OCI-LY7 (cell line): ENCODE data around the gene PRKG1. TPM values are rescaled to one million over a fixed set of nuclear protein-coding genes. Genes with fewer than 3 reads are reported as not detected.

Experiments
- BruUV-seq: library from RNA; stranded (reverse); fragments of 400-500 nt; replicated peaks from 2 replicates; lab custom pipeline; 2021; lab: Mats Ljungman, UMichigan
- CTCF ChIA-PET: fragments of 300-600 bp; sonication (Branson Sonifier 250); formaldehyde crosslinking; loops from one replicate; lab custom pipeline; 2022; ENCODE audit warnings: antibody characterized with exemption; ENCODE audit not compliant: unreplicated experiment; lab: Charles Lee
- POLR2A ChIA-PET: fragments of 300-600 bp; sonication (Branson Sonifier 250); formaldehyde crosslinking; loops from one replicate; lab custom pipeline; 2022; ENCODE audit warnings: antibody characterized with exemption; lab: Charles Lee
- DNase-seq: peaks from one replicate; pipeline ENCODE4 v3.0.0-alpha.2; 2015; ENCODE audit warnings: low spot score
- H2AFZ ChIP-seq: fragments of 200-600 bp; sonication (generic), shearing (Covaris generic); 2 replicates; pipeline ENCODE4 v1.6.1; 2014; ENCODE audit warnings: mild to moderate bottlenecking, antibody characterized with exemption, low read length, moderate library complexity
- H3K27ac ChIP-seq: fragments of 200-600 bp; sonication (generic); 2 replicates; pipeline ENCODE4 v1.5.1; 2014; ENCODE audit warnings: mixed run types, low read depth, mild to moderate bottlenecking, moderate library complexity, low read length, inconsistent platforms; ENCODE audit not compliant: poor library complexity, severe bottlenecking
- H3K36me3 ChIP-seq: fragments of 200-600 bp; sonication (generic); 2 replicates; pipeline ENCODE4 v1.6.1; 2014; ENCODE audit warnings: mild to moderate bottlenecking, antibody characterized with exemption, low read length, moderate library complexity, mixed read lengths; ENCODE audit not compliant: insufficient read depth
- H3K4me1 ChIP-seq: fragments of 200-600 bp; sonication (generic); 2 replicates; pipeline ENCODE4 v1.5.1; 2014; ENCODE audit warnings: mild to moderate bottlenecking, low read length; ENCODE audit not compliant: insufficient read depth, poor library complexity, severe bottlenecking
- H3K4me2 ChIP-seq: fragments of 200-600 bp; sonication (generic); 2 replicates; pipeline ENCODE4 v1.6.1; 2014; ENCODE audit warnings: mild to moderate bottlenecking, low read length
- H3K4me3 ChIP-seq: fragments of 200-600 bp; sonication (generic); 2 replicates; pipeline ENCODE4 v1.5.1; 2014; ENCODE audit warnings: mild to moderate bottlenecking, low read depth, low read length; ENCODE audit not compliant: poor library complexity, severe bottlenecking
- H3K79me2 ChIP-seq: fragments of 200-600 bp; sonication (generic); 2 replicates; pipeline ENCODE4 v1.6.1; 2016; ENCODE audit warnings: low read depth, mild to moderate bottlenecking, low read length, moderate library complexity, mixed read lengths; ENCODE audit not compliant: insufficient read depth
- H3K9me2 ChIP-seq: fragments of 200-600 bp; sonication (generic); 2 replicates; pipeline ENCODE4 v1.6.1; 2016; ENCODE audit warnings: mild to moderate bottlenecking, low read length, mixed read lengths; ENCODE audit not compliant: insufficient read depth
- H3K9me3 ChIP-seq: fragments of 200-600 bp; sonication (generic); 2 replicates; pipeline ENCODE4 v1.6.1; 2014; ENCODE audit warnings: mild to moderate bottlenecking, mixed run types, low read length, mixed read lengths
- H4K20me1 ChIP-seq: fragments of 200-600 bp; sonication (generic); 2 replicates; pipeline ENCODE4 v1.6.1; 2014; ENCODE audit warnings: mild to moderate bottlenecking, antibody characterized with exemption, low read length, moderate library complexity, mixed read lengths; ENCODE audit not compliant: insufficient read depth
- EZH2phosphoT487 ChIP-seq: fragments of 200-600 bp; sonication (generic); IDR thresholded peaks from 2 replicates; pipeline ENCODE4 v1.6.1; 2018; ENCODE audit warnings: low read depth, borderline replicate concordance, mild to moderate bottlenecking, mixed run types, antibody characterized with exemption, low read length, moderate library complexity, mixed read lengths
- intact Hi-C: fragments of 100-400 bp; cut with micrococcal nuclease; formaldehyde crosslinking; loops from one replicate; pipeline ENCODE4 v1.10.0; 2022; ENCODE audit not compliant: unreplicated experiment
- total RNA-seq, 2 experiments: library from RNA; depleted of rRNA in 1 of 2; stranded (reverse); fragments of >200 nt in 1 of 2; shearing (Covaris generic) in 1 of 2; gene quantifications; 2 replicates each; pipeline ENCODE4 v1.2.3, GENCODE V29; 2014 to 2022
- TF ChIP-seq, protein P1 (sequence below): fragments of 200-600 bp; sonication (generic); conservative IDR thresholded peaks from 2 replicates; pipeline ENCODE4 v1.5.1; 2014; ENCODE audit warnings: mild to moderate bottlenecking, antibody characterized with exemption, low read length, moderate library complexity, mixed read lengths

Gene PRKG1
- total RNA-seq, 2 experiments from 2014 or later = not detected

DNA sequence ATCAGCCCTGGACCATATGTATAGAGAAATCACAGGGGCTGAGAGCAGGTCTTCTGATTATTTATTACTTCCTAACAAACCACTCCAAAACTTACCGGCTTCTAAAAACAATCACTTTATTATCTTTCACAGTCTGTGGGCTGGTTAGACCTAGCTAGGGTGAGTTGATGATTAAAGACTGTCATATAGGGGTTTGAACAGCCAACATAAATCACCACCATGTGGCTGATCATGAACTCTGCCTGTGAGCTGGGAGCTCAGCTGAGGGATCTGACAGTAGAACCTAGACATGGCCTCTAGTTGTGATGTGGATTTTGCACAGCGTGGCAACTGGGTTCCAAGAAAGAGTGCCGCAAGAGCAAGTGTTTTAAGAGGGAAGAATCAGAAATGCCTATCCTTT, 319.8 kb downstream of the PRKG1 start:
- Histone ChIP-seq H3K4me2 (no peak overlapping the region), H3K36me3 (no peaks in the 10 kb centered on the region), H3K27ac (no peak overlapping the region), H3K4me1 (no peaks in the 10 kb centered on the region), H3K4me3 (no peak overlapping the region), H3K79me2 (no peaks in the 10 kb centered on the region), H2AFZ (no peak overlapping the region), H3K9me3 (no peaks in the 10 kb centered on the region), H4K20me1 (no peaks in the 10 kb centered on the region), H3K9me2 (no peaks in the 10 kb centered on the region)
- DNase-seq = no peak
- no TSS peak for BruUV-seq
- POLR2A ChIA-PET = no interaction called here
- intact Hi-C loops = no loop called here
- TF ChIP-seq, protein P1, sequence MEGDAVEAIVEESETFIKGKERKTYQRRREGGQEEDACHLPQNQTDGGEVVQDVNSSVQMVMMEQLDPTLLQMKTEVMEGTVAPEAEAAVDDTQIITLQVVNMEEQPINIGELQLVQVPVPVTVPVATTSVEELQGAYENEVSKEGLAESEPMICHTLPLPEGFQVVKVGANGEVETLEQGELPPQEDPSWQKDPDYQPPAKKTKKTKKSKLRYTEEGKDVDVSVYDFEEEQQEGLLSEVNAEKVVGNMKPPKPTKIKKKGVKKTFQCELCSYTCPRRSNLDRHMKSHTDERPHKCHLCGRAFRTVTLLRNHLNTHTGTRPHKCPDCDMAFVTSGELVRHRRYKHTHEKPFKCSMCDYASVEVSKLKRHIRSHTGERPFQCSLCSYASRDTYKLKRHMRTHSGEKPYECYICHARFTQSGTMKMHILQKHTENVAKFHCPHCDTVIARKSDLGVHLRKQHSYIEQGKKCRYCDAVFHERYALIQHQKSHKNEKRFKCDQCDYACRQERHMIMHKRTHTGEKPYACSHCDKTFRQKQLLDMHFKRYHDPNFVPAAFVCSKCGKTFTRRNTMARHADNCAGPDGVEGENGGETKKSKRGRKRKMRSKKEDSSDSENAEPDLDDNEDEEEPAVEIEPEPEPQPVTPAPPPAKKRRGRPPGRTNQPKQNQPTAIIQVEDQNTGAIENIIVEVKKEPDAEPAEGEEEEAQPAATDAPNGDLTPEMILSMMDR = no peak
- no peak for TF ChIP-seq EZH2phosphoT487
- CTCF ChIA-PET = no interaction called here

DNA sequence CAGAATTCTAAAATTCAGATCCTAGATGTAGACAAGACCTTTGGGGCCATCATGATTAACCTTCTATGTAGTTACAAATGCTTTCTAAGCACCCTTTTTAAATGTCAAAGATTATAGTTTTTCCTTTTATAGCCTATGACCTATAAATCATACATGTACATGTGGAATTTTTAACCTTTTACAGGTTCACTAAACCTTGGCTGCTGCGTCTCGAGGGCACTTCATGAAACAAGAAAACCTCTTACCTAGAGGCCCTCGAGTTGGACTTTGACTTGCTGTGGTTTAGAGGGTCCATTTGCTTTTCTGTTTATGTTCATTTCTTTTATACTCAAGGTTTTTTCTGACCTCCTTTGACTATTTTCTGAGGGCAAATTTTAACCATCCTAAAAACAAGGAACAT, 323.0 kb downstream of the PRKG1 start:
- BruUV-seq = no TSS peak
- ChIA-PET POLR2A (no interaction called here), CTCF (no interaction called here)
- no peaks in the 10 kb centered on the region for H3K36me3 ChIP-seq
- H3K4me3 ChIP-seq = no peak overlapping the region
- H3K9me2 ChIP-seq = no peaks in the 10 kb centered on the region
- H3K27ac ChIP-seq = no peak overlapping the region
- no peaks in the 10 kb centered on the region for H4K20me1 ChIP-seq
- intact Hi-C loops = no loop called here
- no peak for TF ChIP-seq EZH2phosphoT487
- TF ChIP-seq, protein P1 = no peak
- H3K79me2 ChIP-seq = no peaks in the 10 kb centered on the region
- H3K4me1 ChIP-seq = no peaks in the 10 kb centered on the region
- H2AFZ ChIP-seq = no peak overlapping the region
- H3K9me3 ChIP-seq = no peaks in the 10 kb centered on the region
- no peak overlapping the region for H3K4me2 ChIP-seq
- DNase-seq = no peak

DNA sequence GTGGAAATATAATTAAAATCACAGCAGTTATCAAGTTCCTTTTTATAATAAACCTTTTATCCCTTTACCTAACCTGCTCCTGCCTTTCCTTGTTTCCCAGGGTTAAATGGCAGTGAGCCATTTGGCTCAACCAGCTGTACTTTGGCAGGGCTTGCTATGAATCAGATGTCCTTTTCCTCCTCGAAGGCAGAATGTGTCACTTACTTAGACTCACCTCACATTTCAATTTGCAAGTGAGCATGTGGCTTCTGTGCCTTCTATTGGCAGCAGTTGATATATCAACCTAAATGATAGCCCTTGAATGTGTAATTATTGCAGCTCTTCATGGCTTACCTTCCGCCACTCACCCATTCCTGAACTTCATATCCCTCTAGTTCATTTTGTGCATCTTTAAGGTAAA, 323.4 kb downstream of the PRKG1 start:
- ChIA-PET CTCF (no interaction called here), POLR2A (no interaction called here)
- no peak for TF ChIP-seq EZH2phosphoT487
- TF ChIP-seq, protein P1 = no peak
- BruUV-seq = no TSS peak
- no peaks in the 10 kb centered on the region for H3K9me2 ChIP-seq
- no peak overlapping the region for H3K27ac ChIP-seq
- H3K36me3 ChIP-seq = no peaks in the 10 kb centered on the region
- H3K9me3 ChIP-seq = no peaks in the 10 kb centered on the region
- H2AFZ ChIP-seq = no peak overlapping the region
- no peaks in the 10 kb centered on the region for H3K4me1 ChIP-seq
- intact Hi-C loops = no loop called here
- H3K79me2 ChIP-seq = no peaks in the 10 kb centered on the region
- H3K4me2 ChIP-seq = no peak overlapping the region
- no peaks in the 10 kb centered on the region for H4K20me1 ChIP-seq
- DNase-seq = no peak
- no peak overlapping the region for H3K4me3 ChIP-seq
